ENCODE measurements around the gene BOD1L1.

BOD1L1 gene

GRCh38 chr4:13601048-13601447, 26.5 kb downstream of the BOD1L1 start:
- TF ChIP-seq USF1 (IDR thresholded peaks at IDR 0.05) (no peak), TAF1 (IDR thresholded peaks at IDR 0.05; ENCODE audit: low read depth) (no peak), EP300 (IDR thresholded peaks at IDR 0.05; ENCODE audit: borderline replicate concordance) (no peak), EGR1 (IDR thresholded peaks at IDR 0.05) (no peak), TCF12 (IDR thresholded peaks at IDR 0.05; ENCODE audit: low read depth) (no peak), RAD21 (IDR thresholded peaks at IDR 0.05; ENCODE audit: low read depth) (no peak), ZBTB7A (IDR thresholded peaks at IDR 0.05; ENCODE audit: low read depth) (no peak), FOXM1 (IDR thresholded peaks at IDR 0.05; ENCODE audit: borderline replicate concordance, low read depth) (no peak), REST (IDR thresholded peaks at IDR 0.05; ENCODE audit: low read depth) (no peak), NFIC (IDR thresholded peaks at IDR 0.05) (no peak), MAX (IDR thresholded peaks at IDR 0.05) (no peak), YY1 (IDR thresholded peaks at IDR 0.05; ENCODE audit: low read depth) (no peak), CEBPB (IDR thresholded peaks at IDR 0.05) (no peak), CREB1 (IDR thresholded peaks at IDR 0.05; ENCODE audit: low read depth) (no peak), TEAD4 (IDR thresholded peaks at IDR 0.05) (no peak)

GRCh38 chr4:13599159-13599558, 28.4 kb downstream of the BOD1L1 start:
- peak; percentile 98 for TF ChIP-seq TEAD4 (IDR thresholded peaks at IDR 0.05)
- peak; percentile 91 for TF ChIP-seq TCF12 (IDR thresholded peaks at IDR 0.05; ENCODE audit: low read depth)
- peak; percentile 59 for TF ChIP-seq RAD21 (IDR thresholded peaks at IDR 0.05; ENCODE audit: low read depth)
- no peak for TF ChIP-seq TAF1 (IDR thresholded peaks at IDR 0.05; ENCODE audit: low read depth)
- no peak; the same call in none of the 2 replicates for TF ChIP-seq FOXM1 (IDR thresholded peaks at IDR 0.05; ENCODE audit: borderline replicate concordance, low read depth)
- no peak for TF ChIP-seq CEBPB (IDR thresholded peaks at IDR 0.05)
- peak; percentile 56; the same call in 1 of the 2 replicates for TF ChIP-seq YY1 (IDR thresholded peaks at IDR 0.05; ENCODE audit: low read depth)
- peak; percentile 92 for TF ChIP-seq NFIC (IDR thresholded peaks at IDR 0.05)
- TF ChIP-seq REST (IDR thresholded peaks at IDR 0.05; ENCODE audit: low read depth): no peak
- TF ChIP-seq CREB1 (IDR thresholded peaks at IDR 0.05; ENCODE audit: low read depth): no peak
- peak; percentile 94 for TF ChIP-seq ZBTB7A (IDR thresholded peaks at IDR 0.05; ENCODE audit: low read depth)
- no peak for TF ChIP-seq EGR1 (IDR thresholded peaks at IDR 0.05)
- TF ChIP-seq EP300 (IDR thresholded peaks at IDR 0.05; ENCODE audit: borderline replicate concordance): peak; percentile 90
- TF ChIP-seq MAX (IDR thresholded peaks at IDR 0.05): peak; percentile 60; the same call in 1 of the 2 replicates
- 0 out of 2 replicates have a peak, but pooled peaks have one; percentile 33 for TF ChIP-seq USF1 (IDR thresholded peaks at IDR 0.05)

GRCh38 chr4:13597604-13598003, 29.9 kb downstream of the BOD1L1 start:
- no peak for TF ChIP-seq TEAD4 (IDR thresholded peaks at IDR 0.05)
- no peak for TF ChIP-seq FOXM1 (IDR thresholded peaks at IDR 0.05; ENCODE audit: borderline replicate concordance, low read depth)
- TF ChIP-seq TCF12 (IDR thresholded peaks at IDR 0.05; ENCODE audit: low read depth): no peak
- TF ChIP-seq YY1 (IDR thresholded peaks at IDR 0.05; ENCODE audit: low read depth): no peak
- no peak for TF ChIP-seq EGR1 (IDR thresholded peaks at IDR 0.05)
- no peak for TF ChIP-seq MAX (IDR thresholded peaks at IDR 0.05)
- no peak for TF ChIP-seq CREB1 (IDR thresholded peaks at IDR 0.05; ENCODE audit: low read depth)
- no peak for TF ChIP-seq TAF1 (IDR thresholded peaks at IDR 0.05; ENCODE audit: low read depth)
- TF ChIP-seq CEBPB (IDR thresholded peaks at IDR 0.05): no peak
- TF ChIP-seq RAD21 (IDR thresholded peaks at IDR 0.05; ENCODE audit: low read depth): no peak
- no peak for TF ChIP-seq EP300 (IDR thresholded peaks at IDR 0.05; ENCODE audit: borderline replicate concordance)
- TF ChIP-seq REST (IDR thresholded peaks at IDR 0.05; ENCODE audit: low read depth): no peak
- TF ChIP-seq USF1 (IDR thresholded peaks at IDR 0.05): no peak
- no peak for TF ChIP-seq NFIC (IDR thresholded peaks at IDR 0.05)
- TF ChIP-seq ZBTB7A (IDR thresholded peaks at IDR 0.05; ENCODE audit: low read depth): no peak
